ENCODE results near the gene ANKLE2.
"Not testable (repeated sequence)": the region's sequence is repeated elsewhere in the genome, so short reads cannot be mapped to it uniquely, and the experiment has no call there.

The ANKLE2 gene

DNA sequence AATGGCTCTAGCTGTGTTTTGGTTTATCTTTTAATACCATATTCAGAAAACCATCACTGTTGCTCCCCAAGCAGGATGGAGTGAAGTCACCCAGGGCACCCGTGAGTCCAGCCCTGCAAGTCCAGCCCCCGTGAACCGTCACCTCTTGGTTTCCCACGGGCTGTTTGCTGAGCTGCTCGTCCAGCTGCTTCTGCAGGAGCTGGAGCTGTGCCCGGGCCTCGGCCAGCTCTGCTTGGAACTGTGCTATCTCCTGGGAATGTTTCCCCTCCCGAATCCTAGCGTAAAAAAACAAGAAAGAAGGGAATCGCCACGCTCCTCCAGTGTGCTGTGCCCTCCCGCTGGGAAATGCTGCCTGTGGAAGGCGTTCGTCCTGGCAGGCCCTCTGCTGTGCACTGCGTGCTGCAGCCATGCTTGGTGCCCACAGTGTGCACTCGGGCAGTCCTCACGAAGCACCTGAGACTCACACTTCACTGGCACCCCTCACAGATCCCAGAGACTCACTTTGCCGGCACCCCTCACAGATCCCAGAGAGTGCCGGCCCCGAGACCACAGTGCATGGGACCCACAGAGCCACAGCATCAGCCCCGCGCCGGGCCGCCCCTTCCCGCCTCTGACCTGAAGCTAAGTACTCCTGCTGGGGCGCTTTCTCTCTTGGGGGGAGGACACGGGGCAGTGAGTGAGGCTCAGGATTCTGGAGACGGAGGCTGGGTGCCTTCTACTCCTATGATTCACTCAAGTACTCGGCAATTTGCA lies 15.4 kb upstream of the ANKLE2 start:
- no peak for DNase-seq

DNA sequence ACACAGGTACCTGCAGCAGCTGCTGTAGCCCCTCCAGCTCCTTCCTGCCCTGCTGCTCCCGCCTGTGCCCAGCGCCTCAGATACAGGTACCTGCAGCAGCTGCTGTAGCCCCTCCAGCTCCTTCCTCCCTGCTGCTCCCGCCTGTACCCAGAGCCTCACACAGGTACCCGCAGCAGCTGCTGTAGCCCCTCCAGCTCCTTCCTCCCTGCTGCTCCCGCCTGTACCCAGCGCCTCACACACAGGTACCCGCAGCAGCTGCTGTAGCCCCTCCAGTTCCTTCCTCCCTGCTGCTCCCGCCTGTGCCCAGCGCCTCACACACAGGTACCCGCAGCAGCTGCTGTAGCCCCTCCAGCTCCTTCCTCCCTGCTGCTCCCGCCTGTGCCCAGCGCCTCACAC lies 14.6 kb upstream of the ANKLE2 start:
- not testable (repeated sequence) for DNase-seq

DNA sequence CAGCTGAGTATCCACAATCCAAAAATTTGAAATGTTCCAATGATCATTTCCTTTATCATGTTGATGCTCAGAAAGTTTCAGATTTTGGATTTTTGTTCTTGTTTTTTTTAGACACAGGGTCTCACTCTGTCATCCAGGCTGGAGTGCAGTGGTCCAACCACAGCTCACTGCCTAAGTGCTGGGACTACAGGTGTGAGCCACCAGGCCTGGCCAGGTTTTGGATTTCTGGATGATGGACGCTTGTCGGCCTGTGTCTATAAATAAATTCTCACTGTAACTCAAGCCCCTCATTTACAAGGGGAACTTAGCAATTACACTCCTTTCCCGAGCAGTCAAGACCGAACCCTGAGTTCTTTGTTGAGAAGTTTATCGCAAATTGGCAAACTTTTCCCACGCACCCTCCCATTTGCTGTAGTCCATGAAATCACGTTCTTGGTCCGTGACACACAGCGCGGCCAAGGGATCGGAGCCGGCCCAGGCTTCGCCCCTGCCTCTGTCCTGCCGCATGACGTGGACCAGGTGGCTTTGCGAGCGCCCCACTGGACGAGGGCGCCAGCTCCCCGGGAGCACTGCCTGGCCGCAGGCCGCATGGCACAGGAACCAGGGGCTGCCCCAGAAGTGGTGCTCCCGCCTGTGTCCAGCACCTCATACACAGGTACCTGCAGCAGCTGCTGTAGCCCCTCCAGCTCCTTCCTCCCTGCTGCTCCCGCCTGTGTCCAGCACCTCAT lies 14.0 kb upstream of the ANKLE2 start:
- no peak for DNase-seq

DNA sequence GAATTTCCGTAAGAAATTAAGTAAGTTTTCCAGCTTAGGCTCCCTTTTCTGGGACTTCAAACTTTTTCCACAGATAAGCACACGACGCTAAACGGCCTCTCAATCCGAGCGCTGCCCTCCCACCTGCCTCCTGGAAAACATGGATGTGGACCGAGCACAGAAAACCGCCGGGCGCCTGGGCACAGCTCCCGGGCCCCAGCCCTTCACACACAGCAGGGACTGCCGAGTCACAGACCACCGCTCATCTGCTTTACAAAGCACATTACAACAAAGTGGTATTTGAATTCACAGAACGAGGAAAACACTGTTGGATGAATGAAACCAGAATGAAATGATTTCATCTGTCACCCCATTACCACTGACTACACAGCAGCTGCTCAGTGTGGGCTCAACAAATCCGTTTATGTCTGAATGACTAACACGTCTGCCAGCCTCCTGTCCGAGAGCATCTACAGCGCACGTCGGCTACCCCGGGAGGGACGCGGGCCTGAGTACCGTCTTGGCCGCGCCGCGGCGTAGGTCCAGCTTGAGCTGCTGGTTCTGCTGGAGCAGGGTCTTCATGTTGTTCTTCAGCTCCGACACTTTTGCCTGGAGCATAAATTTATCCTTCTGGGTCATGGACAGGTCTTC lies 13.1 kb upstream of the ANKLE2 start:
- DNase-seq = no peak

DNA sequence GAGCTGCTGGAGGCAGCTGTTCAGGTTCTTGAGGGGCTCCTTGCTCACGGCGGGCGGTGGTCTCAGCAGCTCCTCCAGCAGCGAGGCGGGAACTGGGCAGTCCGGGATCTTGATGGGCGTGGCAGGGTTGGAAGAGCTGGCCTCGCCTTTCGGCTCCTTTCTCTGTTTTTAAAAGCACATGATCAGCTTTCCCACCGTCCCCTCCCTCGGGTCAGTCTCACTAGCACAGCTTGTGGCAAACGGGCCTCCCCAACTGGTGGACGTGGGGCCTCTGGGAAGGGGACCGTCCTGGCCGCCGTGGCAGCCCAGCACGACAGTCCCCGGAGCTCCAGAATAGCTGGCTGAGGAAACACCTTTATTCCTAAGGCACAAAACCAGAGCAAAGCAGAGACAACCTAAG lies 12.5 kb upstream of the ANKLE2 start:
- DNase-seq = no peak

DNA sequence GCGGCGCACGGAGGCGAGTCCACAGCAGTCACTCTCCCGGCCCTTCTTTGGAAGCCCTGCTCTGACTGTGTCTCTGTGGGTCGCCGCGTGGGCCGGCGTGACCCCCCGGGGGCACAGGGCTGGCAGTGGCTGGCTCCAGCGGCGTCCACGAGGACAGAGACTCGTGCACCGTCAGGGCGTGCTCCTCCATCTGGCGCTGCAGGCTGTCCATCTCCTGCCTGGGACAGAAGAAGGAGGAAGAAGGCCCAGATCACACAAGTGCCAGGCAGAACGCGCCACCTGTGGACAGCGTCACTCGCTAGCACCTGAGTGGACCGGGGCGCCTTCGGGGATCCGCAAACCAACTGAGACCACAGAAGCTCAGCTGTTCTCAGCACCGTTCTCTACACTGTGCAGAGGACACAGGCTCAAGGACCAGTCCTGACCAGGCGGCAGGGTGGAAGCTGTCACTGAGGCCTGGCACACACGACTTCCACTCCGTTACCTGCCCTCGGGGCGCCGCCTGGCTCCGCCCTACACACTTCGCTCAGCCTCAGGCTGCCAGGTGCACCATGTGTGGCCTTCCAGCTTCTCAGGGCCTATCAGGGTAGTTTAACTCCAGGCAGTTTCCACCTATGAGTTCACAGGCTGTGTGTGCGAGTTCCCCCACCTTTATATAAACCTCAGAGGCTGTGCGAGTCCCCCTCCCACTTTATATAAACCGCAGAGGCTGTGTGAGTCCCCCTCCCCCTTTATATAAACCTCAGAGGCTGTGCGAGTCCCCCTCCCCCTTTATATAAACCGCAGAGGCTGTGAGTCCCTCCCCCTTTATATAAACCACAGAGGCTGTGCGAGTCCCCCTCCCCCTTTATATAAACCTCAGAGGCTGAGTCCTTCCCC lies 11.7 kb upstream of the ANKLE2 start:
- DNase-seq = no peak

DNA sequence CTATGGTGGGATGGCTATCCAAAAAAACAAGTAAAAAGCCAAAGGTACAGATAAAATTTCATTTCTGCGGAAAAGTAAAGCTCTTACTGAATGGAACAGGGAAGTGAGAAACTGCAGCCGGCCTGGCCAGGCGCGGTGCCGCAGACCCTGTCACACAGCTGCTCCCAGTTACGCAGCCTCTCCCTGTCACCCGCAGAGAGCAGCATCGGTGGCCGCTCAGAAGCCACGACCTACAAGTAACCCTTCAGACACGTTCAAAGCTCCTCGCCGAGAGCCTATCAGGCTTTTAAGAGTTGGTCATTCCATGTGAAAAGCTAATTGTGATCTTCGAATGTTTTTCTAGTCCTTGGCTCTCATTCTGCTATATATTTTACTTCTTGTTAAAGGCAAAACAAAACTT lies 11.0 kb upstream of the ANKLE2 start:
- DNase-seq = no peak

DNA sequence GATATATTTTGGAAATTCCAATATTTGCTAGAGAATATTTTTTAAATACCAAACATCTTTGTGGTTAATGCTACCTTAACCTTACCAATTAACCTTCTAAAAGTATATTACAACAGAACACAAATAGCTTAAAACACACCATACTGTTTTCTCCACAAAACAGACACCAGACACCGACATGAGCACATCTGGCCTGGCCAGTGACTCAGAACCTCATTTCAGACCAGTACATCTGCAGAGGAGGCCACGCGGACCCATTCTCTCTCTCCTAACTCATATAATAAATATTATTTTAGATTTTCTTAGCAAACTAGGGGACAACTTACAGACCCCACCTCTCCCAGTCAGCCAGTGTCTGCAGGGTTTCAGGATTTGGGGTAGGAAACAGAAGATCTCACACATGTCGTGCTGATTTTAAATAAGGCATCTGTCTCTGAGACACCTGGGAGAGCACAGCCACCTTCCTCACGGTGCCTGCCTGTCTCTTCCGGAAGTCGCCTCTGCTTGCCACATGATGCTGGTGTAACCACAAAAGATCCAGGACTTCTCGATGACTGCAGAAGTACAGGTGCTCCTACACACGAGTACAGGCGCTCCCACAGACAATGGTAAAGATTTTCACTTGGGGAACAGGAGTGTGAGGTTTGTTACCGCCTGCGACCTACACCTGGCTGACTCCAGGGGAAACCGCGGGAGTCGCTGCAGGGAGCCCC lies 9.7 kb upstream of the ANKLE2 start:
- DNase-seq = peak; percentile 10

DNA sequence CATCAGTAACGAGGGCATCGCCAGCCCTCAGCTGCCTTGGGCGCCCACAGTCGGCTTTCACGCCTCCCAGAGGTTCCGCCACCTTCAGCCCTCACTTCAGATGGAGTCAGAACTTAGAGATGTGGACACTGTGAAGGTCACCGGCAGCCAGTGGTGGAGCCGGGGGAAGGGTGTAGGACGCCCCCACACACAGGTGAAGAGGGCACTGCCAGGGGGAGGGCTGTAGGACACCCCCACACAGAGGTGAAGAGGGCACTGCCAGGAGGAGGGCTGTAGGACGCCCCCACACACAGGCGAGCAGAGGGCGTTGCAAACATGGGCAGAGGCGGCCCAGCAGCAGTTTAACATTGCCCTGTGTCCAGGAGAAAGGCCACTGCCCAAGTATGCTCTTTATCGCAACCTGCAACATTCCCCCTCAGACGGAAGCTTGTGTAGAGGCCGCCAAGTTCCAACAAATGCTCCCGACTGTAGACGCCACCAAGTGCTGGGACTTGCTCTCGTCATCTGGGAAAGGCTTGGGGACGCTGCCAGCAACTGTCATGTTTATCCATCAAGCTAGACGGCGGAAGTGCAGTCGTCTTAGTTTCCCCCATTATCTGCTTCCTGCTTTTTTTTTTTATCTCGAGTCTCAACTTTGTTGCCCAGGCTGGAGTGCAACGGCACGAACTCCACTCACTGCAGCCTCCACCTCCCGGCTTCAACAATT lies 4.9 kb upstream of the ANKLE2 start:
- DNase-seq = no peak

DNA sequence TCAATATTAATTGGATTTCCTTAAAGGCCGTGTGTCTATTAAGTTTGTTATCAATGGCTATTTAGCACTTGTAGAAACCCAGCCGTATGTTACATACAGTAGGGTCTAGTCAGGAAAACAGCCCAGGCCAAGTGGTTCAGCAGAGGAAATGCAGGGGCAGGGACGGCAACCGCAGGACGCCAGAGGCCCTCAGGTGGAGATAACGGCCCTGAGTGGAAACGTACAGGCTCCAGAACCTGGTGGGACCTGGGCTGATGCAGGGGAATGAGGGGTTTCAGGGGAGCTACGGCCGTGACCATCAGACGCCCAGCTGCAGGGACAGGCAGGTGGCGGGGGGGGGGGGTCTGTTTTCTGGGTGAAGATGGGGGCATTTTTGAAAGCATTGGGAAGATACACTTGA lies 3.7 kb upstream of the ANKLE2 start:
- DNase-seq = no peak

DNA sequence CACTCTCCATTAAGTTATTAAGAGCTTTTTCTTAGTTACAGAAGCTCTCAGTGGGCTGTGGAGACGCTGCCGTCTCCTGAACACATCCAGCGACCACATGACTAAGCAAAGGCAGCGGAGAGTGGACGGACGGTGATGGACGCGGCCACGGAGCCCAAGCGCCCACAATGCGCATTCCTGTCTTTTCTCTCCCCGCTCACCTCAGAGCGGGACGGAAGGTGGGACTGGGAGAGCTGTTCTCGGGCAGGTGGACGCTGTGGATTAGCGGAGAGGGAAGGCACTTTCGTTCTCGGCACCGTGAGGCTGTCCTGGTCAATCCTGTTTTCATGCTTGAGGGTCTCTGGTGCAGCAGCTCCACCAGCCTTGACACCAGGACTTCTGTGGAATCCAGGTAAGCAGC lies 2.6 kb upstream of the ANKLE2 start:
- no peak for DNase-seq

DNA sequence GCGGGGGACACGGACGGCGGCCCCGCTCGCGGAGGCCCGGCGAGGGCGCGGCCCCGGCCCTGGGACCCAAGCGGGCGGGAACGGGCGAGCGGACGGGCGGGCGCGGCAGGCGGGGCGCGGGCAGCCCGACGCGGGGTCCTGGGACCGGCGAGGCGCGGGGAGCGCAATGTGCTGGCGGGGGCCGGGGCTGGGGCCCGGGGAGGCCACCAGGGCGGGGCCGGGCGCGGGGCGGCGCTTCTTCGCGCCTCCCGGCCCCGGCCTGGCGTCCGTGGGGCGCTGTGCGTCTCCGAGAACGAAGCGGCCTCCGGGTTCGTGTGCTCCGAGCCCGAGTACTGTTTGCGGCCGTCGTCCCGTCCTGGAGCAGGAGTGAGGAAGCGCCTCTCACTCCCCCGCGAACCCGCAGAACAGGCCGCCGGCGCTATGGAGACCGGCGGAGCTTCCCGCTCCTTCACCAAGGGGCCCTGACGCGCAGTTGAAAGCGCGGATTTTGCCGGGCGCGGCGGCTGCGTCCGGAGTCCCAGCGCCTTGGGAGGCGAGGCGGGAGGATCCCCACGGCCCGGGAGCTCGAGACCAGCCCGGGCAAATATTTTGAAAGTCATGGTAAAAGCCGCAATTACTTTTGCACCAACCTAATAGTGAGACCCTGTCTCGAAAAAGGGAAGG lies 420 bp upstream of the ANKLE2 start:
- DNase-seq = peak; percentile 84

DNA sequence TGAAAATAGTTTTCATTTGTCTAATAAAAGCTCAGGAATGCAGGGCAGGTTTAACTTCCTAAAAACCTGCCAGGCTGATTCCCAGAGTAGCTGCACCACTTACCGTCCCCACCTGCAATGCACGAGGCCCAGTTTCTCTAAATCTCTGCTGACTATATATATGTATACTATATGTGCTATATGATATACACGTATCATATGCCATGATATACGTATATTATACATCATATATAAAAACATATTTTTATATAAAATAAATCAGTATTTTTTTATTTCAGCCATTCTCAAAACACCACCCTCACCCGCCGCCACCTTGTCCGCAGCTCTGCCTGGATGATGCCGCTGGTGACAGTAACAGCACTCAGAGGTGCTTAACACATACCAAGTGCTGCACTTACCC lies 2.3 kb downstream of the ANKLE2 start:
- DNase-seq = no peak

DNA sequence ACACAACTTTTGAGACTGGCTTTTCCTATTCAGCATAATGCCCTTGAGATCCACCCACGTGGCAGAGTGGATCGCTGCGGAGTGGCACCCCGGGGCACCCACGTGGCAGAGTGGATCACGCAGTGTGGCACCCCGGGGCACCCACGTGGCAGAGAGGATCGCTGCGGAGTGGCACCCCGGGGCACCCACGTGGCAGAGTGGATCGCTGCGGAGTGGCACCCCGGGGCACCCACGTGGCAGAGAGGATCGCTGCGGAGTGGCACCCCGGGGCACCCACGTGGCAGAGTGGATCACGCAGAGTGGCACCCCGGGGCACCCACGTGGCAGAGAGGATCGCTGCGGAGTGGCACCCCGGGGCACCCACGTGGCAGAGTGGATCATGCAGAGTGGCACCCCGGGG lies 2.8 kb downstream of the ANKLE2 start:
- DNase-seq = not testable (repeated sequence)

DNA sequence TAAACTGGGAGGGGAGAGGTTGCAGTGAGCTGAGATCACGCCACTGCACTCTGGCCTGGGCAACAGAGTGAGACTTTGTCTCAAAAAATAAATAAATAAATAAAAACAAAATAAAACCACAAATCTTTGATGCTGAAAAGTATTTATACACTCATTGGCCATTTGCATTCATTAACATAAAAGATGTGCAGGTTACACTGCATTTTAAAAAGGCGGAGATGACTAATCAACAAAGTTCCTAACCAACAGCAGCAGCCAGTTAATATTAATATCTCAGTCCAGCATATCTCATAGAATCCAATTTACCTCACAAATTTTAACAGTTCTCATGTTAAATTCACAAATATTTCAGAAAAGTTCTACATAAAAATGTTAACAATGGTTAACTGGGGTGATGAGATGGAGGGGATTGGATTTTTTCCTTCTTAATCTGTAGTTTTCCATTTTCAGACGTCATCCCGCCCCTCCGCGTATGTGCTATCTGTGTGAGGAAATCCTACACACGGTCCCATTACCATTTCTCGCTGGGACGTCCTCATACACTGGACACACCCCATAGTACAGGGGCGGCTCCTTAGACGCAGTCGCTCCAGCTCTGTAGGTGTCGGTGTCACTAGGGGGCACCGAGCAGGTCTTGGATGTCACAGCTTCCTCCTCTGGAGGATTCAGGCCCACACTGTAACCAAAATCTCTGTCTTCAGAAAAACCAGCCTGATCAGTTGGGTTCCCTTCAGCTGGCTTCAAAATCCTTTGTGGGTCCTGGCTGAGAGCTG lies 7.3 kb downstream of the ANKLE2 start:
- DNase-seq = no peak

DNA sequence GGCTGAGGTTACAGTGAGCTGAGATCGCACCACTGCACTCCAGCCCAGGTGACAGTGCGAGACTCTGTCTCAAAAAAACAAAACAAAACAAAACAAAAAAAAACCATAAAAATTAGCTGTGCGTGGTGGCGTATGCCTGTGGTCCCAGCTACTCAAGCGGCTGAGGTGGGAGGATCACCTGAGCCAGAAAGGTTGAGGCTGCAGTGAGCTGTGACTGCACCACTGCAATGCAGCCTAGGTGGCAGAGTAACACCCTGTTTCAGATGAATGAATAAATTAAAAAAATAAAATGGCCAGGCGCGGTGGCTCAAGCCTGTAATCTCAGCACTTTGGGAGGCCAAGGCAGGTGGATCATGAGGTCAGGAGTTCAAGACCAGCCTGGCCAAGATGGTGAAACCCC lies 8.0 kb downstream of the ANKLE2 start:
- DNase-seq = not testable (repeated sequence)

DNA sequence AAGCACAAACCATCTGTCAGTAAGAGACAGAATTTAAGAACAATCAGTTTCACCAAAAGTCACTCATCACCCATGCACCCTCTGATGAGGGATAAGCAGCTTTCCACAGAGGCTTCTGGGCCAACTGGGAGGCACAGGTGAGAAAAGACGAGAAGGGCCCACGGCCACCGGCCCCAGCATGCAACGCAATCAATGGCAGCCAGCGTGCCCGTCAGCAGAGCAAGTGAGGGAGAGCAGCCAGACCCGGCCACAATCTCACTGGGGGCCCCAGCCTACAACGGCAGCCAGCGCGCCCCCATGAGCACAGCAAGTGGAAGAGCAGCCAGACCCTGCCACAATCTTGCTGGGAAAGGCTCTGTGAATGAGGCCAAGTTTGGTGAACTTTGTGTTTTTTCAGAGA lies 13.3 kb downstream of the ANKLE2 start:
- no peak for DNase-seq

DNA sequence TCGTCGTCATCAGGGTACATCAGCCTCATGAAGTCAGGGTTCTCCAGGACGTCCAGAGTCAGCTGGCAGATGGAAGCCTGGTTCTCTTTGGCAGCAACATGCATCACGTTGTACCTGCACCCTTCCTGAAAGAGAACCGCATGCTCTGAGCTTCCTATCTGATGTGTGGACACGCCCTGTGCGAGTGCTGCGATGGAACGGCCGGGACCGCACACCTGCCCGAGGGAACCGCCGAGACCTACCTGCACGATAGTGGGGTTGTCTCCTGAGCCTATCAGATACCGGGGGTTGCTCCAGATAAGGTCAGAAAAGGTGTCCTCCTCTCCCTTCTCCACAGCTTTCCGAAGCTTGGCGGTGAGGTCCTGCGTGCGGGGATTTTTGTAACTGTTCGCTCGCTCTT lies 13.7 kb downstream of the ANKLE2 start:
- DNase-seq = no peak

DNA sequence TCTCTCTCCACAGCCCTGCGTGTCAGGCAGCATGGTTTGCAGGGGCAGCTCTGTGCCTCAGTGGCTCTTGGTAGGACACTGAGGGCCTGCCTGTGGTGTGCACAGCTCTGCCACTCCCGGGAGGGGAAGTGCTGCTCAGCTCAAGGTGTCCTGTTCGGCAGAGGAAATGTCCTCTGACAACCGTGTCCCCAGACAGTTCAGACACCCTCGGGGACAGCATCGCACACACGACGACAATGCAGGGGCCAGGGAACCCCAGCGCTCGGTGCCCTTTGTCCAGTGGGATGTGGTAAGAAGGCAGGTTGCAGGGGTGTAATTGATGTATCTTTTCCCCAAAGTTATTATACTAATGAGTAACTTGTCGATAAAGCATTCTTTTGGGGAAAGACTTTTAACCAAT lies 14.2 kb downstream of the ANKLE2 start:
- DNase-seq = no peak

DNA sequence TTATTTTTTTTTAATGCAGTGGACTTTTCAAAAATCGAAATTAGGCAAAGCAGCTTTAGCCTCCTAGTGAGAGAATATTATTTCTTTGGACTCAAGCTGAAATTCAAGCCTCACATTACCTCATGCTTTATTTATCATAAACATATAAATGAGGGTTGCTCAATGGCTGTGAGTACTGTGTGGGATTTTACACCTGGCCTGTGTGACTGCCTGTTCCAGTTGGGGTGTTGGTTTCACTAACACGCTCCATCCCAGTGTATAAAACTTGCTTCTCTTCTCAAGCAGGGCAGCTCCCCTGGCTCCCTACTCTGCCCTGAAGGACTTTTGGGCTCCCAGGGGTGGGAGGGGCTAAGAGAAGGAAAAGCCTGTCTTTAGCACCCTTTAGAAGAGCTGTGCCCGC lies 15.0 kb downstream of the ANKLE2 start:
- no peak for DNase-seq

DNA sequence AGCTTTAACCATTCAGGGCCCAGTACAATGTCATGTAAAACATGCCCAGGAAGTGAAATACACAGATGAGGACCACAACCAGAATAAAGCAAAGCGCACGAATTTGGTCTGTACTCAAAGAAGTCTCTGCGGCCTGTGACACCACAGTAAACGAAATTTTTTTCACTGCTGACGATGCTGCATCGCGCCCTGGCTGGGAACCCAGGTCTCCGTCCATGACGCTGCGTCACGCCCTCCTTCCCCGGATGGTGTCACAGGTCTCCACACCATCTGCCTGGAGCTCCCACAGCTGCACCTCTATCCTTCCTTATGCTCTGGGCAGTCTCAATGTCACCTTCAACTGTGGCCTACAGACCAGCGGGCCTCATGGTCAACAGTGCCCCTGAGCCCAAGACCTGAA lies 17.8 kb downstream of the ANKLE2 start:
- DNase-seq = no peak

All from stimulated activated naive CD4-positive, alpha-beta T cell treated with Interleukin-2 at 50 U/mL for 16 hours (primary cell).